Measurements from ENCODE around the gene KPNA6. TPM values are rescaled to one million over a fixed set of nuclear protein-coding genes. Genes with fewer than 3 reads are reported as not detected.
A peak's percentile ranks its signal among the peaks of the same experiment; 100 is the strongest.

Gene KPNA6
- total and polyA plus RNA-seq, 2 of the 13 experiments (the other 11 are each of a cell fraction or from before 2014, with no cell fraction given) = 22.0 to 47.5 TPM

DNA sequence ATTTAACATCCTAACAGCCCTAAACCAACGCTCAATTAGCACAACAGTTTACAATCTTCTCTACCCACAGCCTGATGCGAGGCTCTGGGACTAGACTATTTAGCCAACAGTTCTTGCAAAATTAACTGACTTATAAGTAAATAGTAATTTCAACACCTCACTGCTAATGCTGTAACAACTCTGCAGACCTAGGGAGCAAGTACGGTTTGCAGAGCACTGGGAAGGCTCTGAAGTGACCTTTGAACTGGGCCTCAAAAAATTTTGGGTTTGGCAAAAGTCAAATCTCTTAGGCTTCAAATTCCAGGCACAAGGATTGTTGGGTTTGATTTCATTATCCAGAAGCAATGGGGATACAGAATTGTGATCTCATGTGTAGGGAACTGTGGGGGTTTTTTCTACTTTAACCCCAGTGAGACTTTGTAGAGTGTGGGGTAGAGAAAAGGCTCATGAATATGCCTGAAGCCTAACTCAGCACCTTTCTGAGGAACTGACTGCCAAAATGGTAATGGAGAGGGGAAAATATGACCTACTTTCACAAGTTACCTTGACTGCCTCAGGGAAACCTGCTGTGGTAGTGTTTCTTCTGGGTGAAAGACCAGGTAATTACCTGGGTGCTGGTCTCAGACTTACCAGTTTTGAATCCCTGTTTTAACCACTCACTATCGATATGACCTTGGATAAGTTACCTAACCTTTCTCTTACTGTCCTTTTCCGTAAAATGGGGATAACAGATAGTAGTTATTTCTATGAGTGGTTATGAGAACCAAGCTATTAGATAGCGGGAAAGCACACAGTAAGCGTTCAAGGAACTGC, 70.7 kb downstream of the KPNA6 start (continued):
- TF ChIP-seq, protein P1, sequence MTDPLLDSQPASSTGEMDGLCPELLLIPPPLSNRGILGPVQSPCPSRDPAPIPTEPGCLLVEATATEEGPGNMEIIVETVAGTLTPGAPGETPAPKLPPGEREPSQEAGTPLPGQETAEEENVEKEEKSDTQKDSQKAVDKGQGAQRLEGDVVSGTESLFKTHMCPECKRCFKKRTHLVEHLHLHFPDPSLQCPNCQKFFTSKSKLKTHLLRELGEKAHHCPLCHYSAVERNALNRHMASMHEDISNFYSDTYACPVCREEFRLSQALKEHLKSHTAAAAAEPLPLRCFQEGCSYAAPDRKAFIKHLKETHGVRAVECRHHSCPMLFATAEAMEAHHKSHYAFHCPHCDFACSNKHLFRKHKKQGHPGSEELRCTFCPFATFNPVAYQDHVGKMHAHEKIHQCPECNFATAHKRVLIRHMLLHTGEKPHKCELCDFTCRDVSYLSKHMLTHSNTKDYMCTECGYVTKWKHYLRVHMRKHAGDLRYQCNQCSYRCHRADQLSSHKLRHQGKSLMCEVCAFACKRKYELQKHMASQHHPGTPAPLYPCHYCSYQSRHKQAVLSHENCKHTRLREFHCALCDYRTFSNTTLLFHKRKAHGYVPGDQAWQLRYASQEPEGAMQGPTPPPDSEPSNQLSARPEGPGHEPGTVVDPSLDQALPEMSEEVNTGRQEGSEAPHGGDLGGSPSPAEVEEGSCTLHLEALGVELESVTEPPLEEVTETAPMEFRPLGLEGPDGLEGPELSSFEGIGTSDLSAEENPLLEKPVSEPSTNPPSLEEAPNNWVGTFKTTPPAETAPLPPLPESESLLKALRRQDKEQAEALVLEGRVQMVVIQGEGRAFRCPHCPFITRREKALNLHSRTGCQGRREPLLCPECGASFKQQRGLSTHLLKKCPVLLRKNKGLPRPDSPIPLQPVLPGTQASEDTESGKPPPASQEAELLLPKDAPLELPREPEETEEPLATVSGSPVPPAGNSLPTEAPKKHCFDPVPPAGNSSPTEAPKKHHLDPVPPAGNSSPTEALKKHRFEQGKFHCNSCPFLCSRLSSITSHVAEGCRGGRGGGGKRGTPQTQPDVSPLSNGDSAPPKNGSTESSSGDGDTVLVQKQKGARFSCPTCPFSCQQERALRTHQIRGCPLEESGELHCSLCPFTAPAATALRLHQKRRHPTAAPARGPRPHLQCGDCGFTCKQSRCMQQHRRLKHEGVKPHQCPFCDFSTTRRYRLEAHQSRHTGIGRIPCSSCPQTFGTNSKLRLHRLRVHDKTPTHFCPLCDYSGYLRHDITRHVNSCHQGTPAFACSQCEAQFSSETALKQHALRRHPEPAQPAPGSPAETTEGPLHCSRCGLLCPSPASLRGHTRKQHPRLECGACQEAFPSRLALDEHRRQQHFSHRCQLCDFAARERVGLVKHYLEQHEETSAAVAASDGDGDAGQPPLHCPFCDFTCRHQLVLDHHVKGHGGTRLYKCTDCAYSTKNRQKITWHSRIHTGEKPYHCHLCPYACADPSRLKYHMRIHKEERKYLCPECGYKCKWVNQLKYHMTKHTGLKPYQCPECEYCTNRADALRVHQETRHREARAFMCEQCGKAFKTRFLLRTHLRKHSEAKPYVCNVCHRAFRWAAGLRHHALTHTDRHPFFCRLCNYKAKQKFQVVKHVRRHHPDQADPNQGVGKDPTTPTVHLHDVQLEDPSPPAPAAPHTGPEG (CRISPR knock-in tag; IDR thresholded peaks at IDR 0.05) = no peak
- TF ChIP-seq ZBTB3 (CRISPR knock-in tag; IDR thresholded peaks at IDR 0.05; ENCODE audit: borderline replicate concordance, low read depth) (no peak), MED13 (CRISPR knock-in tag; IDR thresholded peaks at IDR 0.05) (no peak), NCOA2 (CRISPR knock-in tag; IDR thresholded peaks at IDR 0.05) (peak; percentile 34), NFE2L2 (IDR thresholded peaks at IDR 0.05; ENCODE audit: low read length) (no peak), SIN3A (IDR thresholded peaks at IDR 0.05; ENCODE audit: borderline replicate concordance, low read depth, low read length) (0 out of 2 replicates have a peak, but pooled peaks have one; percentile 9), SIX1 (CRISPR knock-in tag; IDR thresholded peaks at IDR 0.05; ENCODE audit: borderline replicate concordance) (peak; percentile 25; the same call in 1 of the 2 replicates), ASH2L (IDR thresholded peaks at IDR 0.05; ENCODE audit: insufficient read length, low read depth, low read length) (no peak), ZNF746 (CRISPR knock-in tag; IDR thresholded peaks at IDR 0.05) (no peak)
- TF ChIP-seq, protein P2, sequence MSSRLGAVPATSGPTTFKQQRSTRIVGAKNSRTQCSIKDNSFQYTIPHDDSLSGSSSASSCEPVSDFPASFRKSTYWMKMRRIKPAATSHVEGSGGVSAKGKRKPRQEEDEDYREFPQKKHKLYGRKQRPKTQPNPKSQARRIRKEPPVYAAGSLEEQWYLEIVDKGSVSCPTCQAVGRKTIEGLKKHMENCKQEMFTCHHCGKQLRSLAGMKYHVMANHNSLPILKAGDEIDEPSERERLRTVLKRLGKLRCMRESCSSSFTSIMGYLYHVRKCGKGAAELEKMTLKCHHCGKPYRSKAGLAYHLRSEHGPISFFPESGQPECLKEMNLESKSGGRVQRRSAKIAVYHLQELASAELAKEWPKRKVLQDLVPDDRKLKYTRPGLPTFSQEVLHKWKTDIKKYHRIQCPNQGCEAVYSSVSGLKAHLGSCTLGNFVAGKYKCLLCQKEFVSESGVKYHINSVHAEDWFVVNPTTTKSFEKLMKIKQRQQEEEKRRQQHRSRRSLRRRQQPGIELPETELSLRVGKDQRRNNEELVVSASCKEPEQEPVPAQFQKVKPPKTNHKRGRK (CRISPR knock-in tag; IDR thresholded peaks at IDR 0.05) = no peak
- TF ChIP-seq, protein P3, sequence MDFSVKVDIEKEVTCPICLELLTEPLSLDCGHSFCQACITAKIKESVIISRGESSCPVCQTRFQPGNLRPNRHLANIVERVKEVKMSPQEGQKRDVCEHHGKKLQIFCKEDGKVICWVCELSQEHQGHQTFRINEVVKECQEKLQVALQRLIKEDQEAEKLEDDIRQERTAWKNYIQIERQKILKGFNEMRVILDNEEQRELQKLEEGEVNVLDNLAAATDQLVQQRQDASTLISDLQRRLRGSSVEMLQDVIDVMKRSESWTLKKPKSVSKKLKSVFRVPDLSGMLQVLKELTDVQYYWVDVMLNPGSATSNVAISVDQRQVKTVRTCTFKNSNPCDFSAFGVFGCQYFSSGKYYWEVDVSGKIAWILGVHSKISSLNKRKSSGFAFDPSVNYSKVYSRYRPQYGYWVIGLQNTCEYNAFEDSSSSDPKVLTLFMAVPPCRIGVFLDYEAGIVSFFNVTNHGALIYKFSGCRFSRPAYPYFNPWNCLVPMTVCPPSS (IDR thresholded peaks at IDR 0.05) = no peak
- TF ChIP-seq, protein P4, sequence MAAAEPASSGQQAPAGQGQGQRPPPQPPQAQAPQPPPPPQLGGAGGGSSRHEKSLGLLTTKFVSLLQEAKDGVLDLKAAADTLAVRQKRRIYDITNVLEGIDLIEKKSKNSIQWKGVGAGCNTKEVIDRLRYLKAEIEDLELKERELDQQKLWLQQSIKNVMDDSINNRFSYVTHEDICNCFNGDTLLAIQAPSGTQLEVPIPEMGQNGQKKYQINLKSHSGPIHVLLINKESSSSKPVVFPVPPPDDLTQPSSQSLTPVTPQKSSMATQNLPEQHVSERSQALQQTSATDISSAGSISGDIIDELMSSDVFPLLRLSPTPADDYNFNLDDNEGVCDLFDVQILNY (CRISPR knock-in tag; conservative IDR thresholded peaks at IDR 0.05) = no peak
- TF ChIP-seq, protein P5, sequence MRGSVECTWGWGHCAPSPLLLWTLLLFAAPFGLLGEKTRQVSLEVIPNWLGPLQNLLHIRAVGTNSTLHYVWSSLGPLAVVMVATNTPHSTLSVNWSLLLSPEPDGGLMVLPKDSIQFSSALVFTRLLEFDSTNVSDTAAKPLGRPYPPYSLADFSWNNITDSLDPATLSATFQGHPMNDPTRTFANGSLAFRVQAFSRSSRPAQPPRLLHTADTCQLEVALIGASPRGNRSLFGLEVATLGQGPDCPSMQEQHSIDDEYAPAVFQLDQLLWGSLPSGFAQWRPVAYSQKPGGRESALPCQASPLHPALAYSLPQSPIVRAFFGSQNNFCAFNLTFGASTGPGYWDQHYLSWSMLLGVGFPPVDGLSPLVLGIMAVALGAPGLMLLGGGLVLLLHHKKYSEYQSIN (CRISPR knock-in tag; IDR thresholded peaks at IDR 0.05; ENCODE audit: borderline replicate concordance) = no peak
- TF ChIP-seq, protein P6, sequence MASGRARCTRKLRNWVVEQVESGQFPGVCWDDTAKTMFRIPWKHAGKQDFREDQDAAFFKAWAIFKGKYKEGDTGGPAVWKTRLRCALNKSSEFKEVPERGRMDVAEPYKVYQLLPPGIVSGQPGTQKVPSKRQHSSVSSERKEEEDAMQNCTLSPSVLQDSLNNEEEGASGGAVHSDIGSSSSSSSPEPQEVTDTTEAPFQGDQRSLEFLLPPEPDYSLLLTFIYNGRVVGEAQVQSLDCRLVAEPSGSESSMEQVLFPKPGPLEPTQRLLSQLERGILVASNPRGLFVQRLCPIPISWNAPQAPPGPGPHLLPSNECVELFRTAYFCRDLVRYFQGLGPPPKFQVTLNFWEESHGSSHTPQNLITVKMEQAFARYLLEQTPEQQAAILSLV (CRISPR knock-in tag; IDR thresholded peaks at IDR 0.05; ENCODE audit: borderline replicate concordance) = no peak
